H9 (cell line): ENCODE measurements around the gene NFASC. TPM values are rescaled to one million over a fixed set of nuclear protein-coding genes. Genes with fewer than 3 reads are reported as not detected.

ENCODE experiments used
- DNase-seq: peaks from one replicate; pipeline ENCODE4 v3.0.0-alpha.2; 2017
- H2AFZ ChIP-seq: one replicate; pipeline ENCODE4 v1.6.1; 2013; ENCODE audit warnings: mild to moderate bottlenecking, low read length, control low read depth, moderate library complexity
- H2AK5ac ChIP-seq: 2 replicates; pipeline ENCODE4 v1.6.1; 2013; ENCODE audit warnings: low read length, control low read depth, mixed read lengths; ENCODE audit not compliant: insufficient read length
- H2BK120ac ChIP-seq: one replicate; pipeline ENCODE4 v1.6.1; 2013; ENCODE audit warnings: low read depth, mild to moderate bottlenecking, low read length, control low read depth, inconsistent platforms; ENCODE audit not compliant: poor library complexity, severe bottlenecking
- H2BK12ac ChIP-seq: 2 replicates; pipeline ENCODE4 v1.6.1; 2013; ENCODE audit warnings: low read length, control low read depth, mixed read lengths, low read depth; ENCODE audit not compliant: insufficient read length
- H2BK15ac ChIP-seq: 2 replicates; pipeline ENCODE4 v1.6.1; 2013; ENCODE audit warnings: low read depth, low read length, control low read depth
- H2BK20ac ChIP-seq: one replicate; pipeline ENCODE4 v1.6.1; 2013; ENCODE audit warnings: low read depth, mild to moderate bottlenecking, low read length, control low read depth, inconsistent platforms; ENCODE audit not compliant: poor library complexity, severe bottlenecking
- H2BK5ac ChIP-seq: 2 replicates; pipeline ENCODE4 v1.6.1; 2013; ENCODE audit warnings: low read length, control low read depth, mixed read lengths; ENCODE audit not compliant: insufficient read length
- H3K14ac ChIP-seq: 2 replicates; pipeline ENCODE4 v1.6.1; 2013; ENCODE audit warnings: low read length, control low read depth; ENCODE audit not compliant: insufficient read depth
- H3K18ac ChIP-seq: 2 replicates; pipeline ENCODE4 v1.6.1; 2013; ENCODE audit warnings: low read depth, mild to moderate bottlenecking, mixed read lengths, low read length, control low read depth; ENCODE audit not compliant: insufficient read length
- H3K23ac ChIP-seq: 2 replicates; pipeline ENCODE4 v1.6.1; 2013; ENCODE audit warnings: low read length, control low read depth, mixed read lengths, low read depth; ENCODE audit not compliant: insufficient read length
- H3K23me2 ChIP-seq: 2 replicates; pipeline ENCODE4 v1.6.1; 2013; ENCODE audit warnings: low read depth, mild to moderate bottlenecking, mixed read lengths, low read length, control low read depth; ENCODE audit not compliant: insufficient read length, poor library complexity, severe bottlenecking
- H3K27ac ChIP-seq: 2 replicates; pipeline ENCODE4 v1.5.1; 2013; ENCODE audit warnings: low read length, control low read depth, mixed read lengths, low read depth; ENCODE audit not compliant: insufficient read length
- H3K27me3 ChIP-seq: 2 replicates; pipeline ENCODE4 v1.6.1; 2013; ENCODE audit warnings: low read length, control low read depth, inconsistent platforms; ENCODE audit not compliant: insufficient read depth
- H3K4ac ChIP-seq: 2 replicates; pipeline ENCODE4 v1.6.1; 2013; ENCODE audit warnings: low read depth, mild to moderate bottlenecking, control low read depth, inconsistent platforms, low read length, moderate library complexity
- H3K4me1 ChIP-seq: 2 replicates; pipeline ENCODE4 v1.6.1; 2013; ENCODE audit warnings: low read length, control low read depth, inconsistent platforms; ENCODE audit not compliant: insufficient read depth
- H3K4me2 ChIP-seq: 2 replicates; pipeline ENCODE4 v1.6.1; 2013; ENCODE audit warnings: low read length, control low read depth, mixed read lengths; ENCODE audit not compliant: insufficient read length, insufficient read depth
- H3K56ac ChIP-seq: 2 replicates; pipeline ENCODE4 v1.6.1; 2013; ENCODE audit warnings: low read depth, mild to moderate bottlenecking, mixed read lengths, low read length, control low read depth; ENCODE audit not compliant: insufficient read length
- H3K79me1 ChIP-seq: 2 replicates; pipeline ENCODE4 v1.6.1; 2013; ENCODE audit warnings: low read depth, mild to moderate bottlenecking, moderate library complexity, low read length, control low read depth, inconsistent platforms; ENCODE audit not compliant: insufficient read depth, poor library complexity, severe bottlenecking
- H3K79me2 ChIP-seq: 2 replicates; pipeline ENCODE4 v1.6.1; 2013; ENCODE audit warnings: low read length, control low read depth, inconsistent platforms; ENCODE audit not compliant: insufficient read depth
- H3K9ac ChIP-seq: 2 replicates; pipeline ENCODE4 v1.6.1; 2013; ENCODE audit warnings: low read length, control low read depth, mixed read lengths; ENCODE audit not compliant: insufficient read length; ENCODE audit errors: extremely low read depth
- H3K9me3 ChIP-seq: one replicate; pipeline ENCODE4 v1.6.1; 2013; ENCODE audit warnings: low read depth, low read length, inconsistent platforms; ENCODE audit not compliant: control insufficient read depth
- H3T11ph ChIP-seq: one replicate; pipeline ENCODE4 v1.6.1; 2013; ENCODE audit warnings: mild to moderate bottlenecking, low read length, control low read depth, inconsistent platforms
- H4K20me1 ChIP-seq: one replicate; pipeline ENCODE4 v1.6.1; 2013; ENCODE audit not compliant: control insufficient read depth, insufficient read length, insufficient read depth
- H4K5ac ChIP-seq: 2 replicates; pipeline ENCODE4 v1.6.1; 2013; ENCODE audit warnings: low read depth, mild to moderate bottlenecking, mixed read lengths, low read length, control low read depth; ENCODE audit not compliant: insufficient read length
- H4K8ac ChIP-seq: replicated peaks from 2 replicates; pipeline ENCODE4 v1.6.1; 2013; ENCODE audit warnings: low read length, control low read depth, mixed read lengths, low read depth; ENCODE audit not compliant: insufficient read length
- H4K91ac ChIP-seq: 2 replicates; pipeline ENCODE4 v1.6.1; 2013; ENCODE audit warnings: low read depth, mild to moderate bottlenecking, moderate library complexity, mixed read lengths, low read length, control low read depth; ENCODE audit not compliant: insufficient read length
- H3K27ac Mint-ChIP-seq, 3 experiments: 2 replicates in 2 of 3; 3 replicates in 1 of 3; pipeline ENCODE4 v1.8.0; 2020 to 2021; ENCODE audit warnings: mixed read lengths in 3 of 3, mild to moderate bottlenecking in 1 of 3, moderate library complexity in 1 of 3
- H3K27me3 Mint-ChIP-seq: 2 replicates; pipeline ENCODE4 v1.8.0; 2021; ENCODE audit warnings: low read depth, mild to moderate bottlenecking, moderate library complexity, mixed read lengths
- H3K36me3 Mint-ChIP-seq, 3 experiments: 2 replicates in 2 of 3; 3 replicates in 1 of 3; pipeline ENCODE4 v1.8.0; 2020 to 2021; ENCODE audit warnings: low read depth in 3 of 3, mixed read lengths in 3 of 3; ENCODE audit not compliant: insufficient read depth in 1 of 3
- H3K4me1 Mint-ChIP-seq, 2 experiments: 2 replicates each; pipeline ENCODE4 v1.8.0; 2020; ENCODE audit warnings: mixed read lengths in 2 of 2
- H3K4me3 Mint-ChIP-seq, 2 experiments: 2 replicates in 1 of 2; 3 replicates in 1 of 2; pipeline ENCODE4 v1.8.0; 2020 to 2021; ENCODE audit warnings: mild to moderate bottlenecking in 2 of 2, mixed read lengths in 2 of 2, moderate library complexity in 1 of 2
- H3K9me3 Mint-ChIP-seq, 2 experiments: 2 replicates in 1 of 2; 3 replicates in 1 of 2; pipeline ENCODE4 v1.8.0; 2020; ENCODE audit warnings: mild to moderate bottlenecking in 2 of 2, mixed read lengths in 2 of 2, moderate library complexity in 1 of 2
- CTCF ChIP-seq: fragments of 200-600 bp; sonication (generic); conservative IDR thresholded peaks from 3 replicates; pipeline ENCODE4 v1.8.0; 2021; ENCODE audit warnings: antibody characterized with exemption, mild to moderate bottlenecking
- WGBS: extraction: QIAGEN DNeasy Blood & Tissue Kit; methylation state at CpG from one replicate; pipeline ENCODE4 v1.1.7; 2013; ENCODE audit warnings: missing lambda C conversion rate, low lambda C conversion rate, mixed read lengths; ENCODE audit not compliant: insufficient read length; ENCODE audit errors: extremely low coverage; 5-methylcytosine and 5-hydroxymethylcytosine counted together
- total RNA-seq: library from RNA; stranded (reverse); gene quantifications from 2 replicates; pipeline ENCODE4 v1.2.1, GENCODE V29; 2021

NFASC gene
- total RNA-seq, 1 experiment from 2014 or later = 5.0 TPM

DNA sequence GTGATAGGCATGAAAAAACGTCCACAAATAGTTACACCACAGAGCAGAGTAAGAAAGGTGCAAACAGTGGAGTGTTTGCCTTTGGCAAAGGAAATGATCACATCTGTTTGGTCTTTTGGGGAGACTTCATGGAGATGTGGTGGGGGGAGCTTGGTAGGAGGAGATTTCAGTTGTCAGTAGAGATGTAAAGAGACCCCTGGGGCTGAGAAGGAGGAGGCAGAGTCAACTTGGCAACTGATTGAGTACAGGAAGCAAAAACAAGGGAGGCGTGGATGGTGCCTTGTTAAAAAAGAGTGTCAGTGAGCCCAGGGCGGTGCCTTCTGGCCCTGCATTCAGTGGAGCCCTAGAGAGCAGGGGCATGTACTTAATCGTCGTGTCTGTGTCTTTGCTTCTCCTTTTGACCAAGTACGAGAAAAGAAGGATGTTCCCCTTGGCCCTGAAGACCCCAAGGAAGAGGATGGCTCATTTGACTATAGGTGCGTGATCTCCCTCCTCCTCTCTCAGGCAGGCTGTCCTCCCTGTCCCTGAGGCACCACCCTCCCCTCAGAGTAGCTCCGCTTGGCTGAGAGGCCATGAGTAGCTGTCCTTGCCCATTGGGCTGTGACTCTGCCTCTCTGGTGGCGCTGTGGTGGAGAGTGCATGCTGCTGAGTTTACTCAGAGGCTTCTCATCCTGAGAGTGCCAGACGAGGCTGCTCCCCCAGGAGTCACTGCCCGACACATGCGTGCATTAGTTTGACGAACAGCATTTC, 141.9 kb downstream of the NFASC start:
- H3K9me3 Mint-ChIP-seq = no peaks in the 10 kb centered on the region
- no peak overlapping the region for H3K14ac ChIP-seq
- TF ChIP-seq CTCF = no peak
- H2BK12ac ChIP-seq = no peak overlapping the region
- no peaks in the 10 kb centered on the region for H3K23me2 ChIP-seq
- WGBS = no CpG with 5 or more reads among the region's 13 CpGs
- H3K27ac Mint-ChIP-seq = peak overlapping the region in 1 of 3 experiments; percentile 40; a peak in 3 of 7 replicates
- no peak overlapping the region for H3K56ac ChIP-seq
- H3K36me3 Mint-ChIP-seq = no peaks in the 10 kb centered on the region
- no peaks in the 10 kb centered on the region for H4K20me1 ChIP-seq
- no peak overlapping the region for H4K5ac ChIP-seq
- no peak overlapping the region for H3K4ac ChIP-seq
- H3K9ac ChIP-seq = no peak overlapping the region
- no peak overlapping the region for H3T11ph ChIP-seq
- H3K4me2 ChIP-seq = no peak overlapping the region
- H3K4me1 ChIP-seq = peaks cover 3% of the 10 kb centered on the region; the same call in 1 of the 2 replicates
- no peak overlapping the region for H2BK5ac ChIP-seq
- no peak overlapping the region for H4K8ac ChIP-seq
- H2BK20ac ChIP-seq = no peak overlapping the region
- H3K9me3 ChIP-seq = no peaks in the 10 kb centered on the region
- no peak for DNase-seq
- peaks cover 14% of the 10 kb centered on the region for H3K27me3 Mint-ChIP-seq
- H3K4me3 Mint-ChIP-seq = peak overlapping the region in 1 of 2 experiments; percentile 31; a peak in 2 of 5 replicates
- no peak overlapping the region for H2AFZ ChIP-seq
- H3K27ac ChIP-seq = no peak overlapping the region
- H3K23ac ChIP-seq = no peak overlapping the region
- no peak overlapping the region for H2AK5ac ChIP-seq
- H2BK15ac ChIP-seq = no peak overlapping the region
- no peak overlapping the region for H4K91ac ChIP-seq
- no peaks in the 10 kb centered on the region for H3K79me1 ChIP-seq
- no peak overlapping the region for H2BK120ac ChIP-seq
- H3K27me3 ChIP-seq = no peaks in the 10 kb centered on the region
- H3K79me2 ChIP-seq = no peaks in the 10 kb centered on the region
- H3K18ac ChIP-seq = no peak overlapping the region
- H3K4me1 Mint-ChIP-seq = peaks cover 32 to 33% of the 10 kb centered on the region in 2 experiments
